HepG2 (cell line): Measurements from ENCODE around the gene ALG8. TPM values are rescaled to one million over a fixed set of nuclear protein-coding genes. Genes with fewer than 3 reads are reported as not detected.

Source experiments
- AKNA ChIP-seq: sonication (generic); formaldehyde crosslinking; IDR thresholded peaks from 2 replicates; pipeline ENCODE4 v1.4.0; 2020; ENCODE audit warnings: missing genetic modification reagents, borderline replicate concordance
- HMG20B ChIP-seq: conservative IDR thresholded peaks from 2 replicates; pipeline ENCODE4 v1.6.1; 2016; ENCODE audit warnings: missing genetic modification reagents, missing compliant biosample characterization
- JARID2 ChIP-seq: sonication (generic); formaldehyde crosslinking; IDR thresholded peaks from 2 replicates; pipeline ENCODE4 v1.8.1; 2023; ENCODE audit warnings: missing genetic modification reagents, inconsistent platforms; ENCODE audit not compliant: insufficient replicate concordance
- ONECUT2 ChIP-seq: sonication (generic); formaldehyde crosslinking; IDR thresholded peaks from 2 replicates; pipeline ENCODE4 v1.4.0; 2020; ENCODE audit warnings: missing genetic modification reagents
- RFXAP ChIP-seq: sonication (generic); formaldehyde crosslinking; IDR thresholded peaks from 2 replicates; pipeline ENCODE4 v1.4.0; 2020; ENCODE audit warnings: missing genetic modification reagents, borderline replicate concordance
- ZNF335 ChIP-seq: sonication (generic); formaldehyde crosslinking; IDR thresholded peaks from 2 replicates; pipeline ENCODE4 v1.4.0; 2020; ENCODE audit warnings: missing genetic modification reagents
- ZNF441 ChIP-seq: sonication (generic); formaldehyde crosslinking; IDR thresholded peaks from 2 replicates; pipeline ENCODE4 v1.7.0; 2021; ENCODE audit warnings: missing genetic modification reagents, borderline replicate concordance
- ZNF468 ChIP-seq: sonication (generic); formaldehyde crosslinking; IDR thresholded peaks from 2 replicates; pipeline ENCODE4 v1.8.0; 2022; ENCODE audit warnings: mild to moderate bottlenecking, moderate library complexity, missing genetic modification reagents
- polyA plus RNA-seq, 8 experiments: library from polyadenylated mRNA; depleted of rRNA in 3 of 8; stranded (reverse) in 7 of 8; unstranded in 1 of 8; fragments of >200 nt; fragmentation: Illumina TruSeq in 4 of 8; extraction: Trizol in 4 of 8; gene quantifications; 2 replicates each; pipeline versions ENCODE4 v1.2.1 to v1.2.3, GENCODE V29; 2011 to 2016; ENCODE audit warnings: low read depth in 4 of 8, missing spikeins in 1 of 8, mixed read lengths in 1 of 8; ENCODE audit not compliant: insufficient read depth in 1 of 8
- total RNA-seq, 5 experiments: library from RNA; depleted of rRNA; stranded (reverse); fragments of >200 nt; fragmentation: Illumina TruSeq; extraction: Trizol; gene quantifications; 2 replicates each; pipeline ENCODE4 v1.2.3, GENCODE V29; 2016; ENCODE audit warnings: low read depth in 1 of 5
- TF ChIP-seq, protein P1 (sequence below): IDR thresholded peaks from 2 replicates; pipeline ENCODE4 v1.6.1; 2016; ENCODE audit warnings: missing genetic modification reagents, missing compliant biosample characterization
- TF ChIP-seq, protein P2 (sequence below): sonication (generic); formaldehyde crosslinking; IDR thresholded peaks from 2 replicates; pipeline ENCODE4 v1.5.0; 2020; ENCODE audit warnings: mild to moderate bottlenecking, missing genetic modification reagents, borderline replicate concordance
- TF ChIP-seq, protein P3 (sequence below): IDR thresholded peaks from 2 replicates; pipeline ENCODE4 v1.6.1; 2016; ENCODE audit warnings: missing compliant biosample characterization, missing genetic modification reagents, borderline replicate concordance

The ALG8 gene
- total and polyA plus RNA-seq, 2 of the 13 experiments (the other 11 are each of a cell fraction or from before 2014, with no cell fraction given): 75.8 to 88.0 TPM

DNA sequence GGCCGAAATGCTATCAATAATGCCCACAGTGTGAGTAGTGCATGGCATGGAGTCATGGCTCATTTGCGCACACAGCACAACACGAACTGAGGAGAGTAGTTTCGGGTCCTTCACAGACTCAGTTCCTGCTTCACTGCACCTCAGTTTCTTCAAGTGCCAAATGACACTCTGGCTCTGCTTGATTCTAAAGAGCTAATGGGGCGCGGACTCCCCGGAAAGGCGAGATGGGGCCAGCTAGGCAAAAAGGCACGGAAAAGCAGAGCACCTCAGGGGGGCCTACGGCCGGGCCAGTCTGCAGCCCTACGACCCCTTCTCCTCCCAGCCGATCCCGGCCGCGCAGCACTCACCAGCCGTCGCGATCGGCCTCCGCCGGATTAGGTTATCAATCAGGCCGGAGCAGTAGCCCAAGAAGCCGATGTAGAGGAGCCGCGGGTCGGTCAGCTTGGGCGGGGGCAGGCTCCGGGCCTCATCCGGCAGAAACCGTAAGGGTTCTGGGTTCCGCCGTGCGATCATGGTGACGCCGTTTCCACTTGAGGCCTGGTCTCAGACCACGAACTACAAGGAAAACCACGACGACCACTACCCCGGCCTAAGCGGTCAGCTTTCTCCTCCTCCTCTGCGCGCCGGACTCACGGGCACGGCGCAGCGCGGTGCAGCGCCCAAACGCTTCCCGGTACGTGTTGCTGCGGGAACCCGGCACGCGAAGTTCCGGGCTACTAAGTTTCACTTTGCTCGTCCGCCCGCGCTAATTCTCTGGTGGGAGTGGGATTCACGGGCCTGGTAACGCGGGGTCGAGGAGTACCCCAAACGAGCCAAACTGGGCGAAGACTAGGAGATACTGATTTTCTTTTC lies 60.0 kb downstream of the ALG8 start, which contains the start of gene NDUFC2 (continued):
- TF ChIP-seq AKNA (peak; percentile 73; the same call in 1 of the 2 replicates), ONECUT2 (CRISPR knock-in tag) (peak; percentile 63; the same call in 1 of the 2 replicates), JARID2 (CRISPR knock-in tag) (peak; percentile 49), RFXAP (CRISPR knock-in tag) (peak; percentile 97), ZNF468 (CRISPR knock-in tag) (no peak), ZNF335 (peak; percentile 72; the same call in 1 of the 2 replicates), HMG20B (CRISPR knock-in tag) (no peak), ZNF441 (CRISPR knock-in tag) (peak; percentile 84)
- TF ChIP-seq, protein P1, sequence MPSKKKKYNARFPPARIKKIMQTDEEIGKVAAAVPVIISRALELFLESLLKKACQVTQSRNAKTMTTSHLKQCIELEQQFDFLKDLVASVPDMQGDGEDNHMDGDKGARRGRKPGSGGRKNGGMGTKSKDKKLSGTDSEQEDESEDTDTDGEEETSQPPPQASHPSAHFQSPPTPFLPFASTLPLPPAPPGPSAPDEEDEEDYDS: peak; percentile 52; the same call in 1 of the 2 replicates
- TF ChIP-seq, protein P2, sequence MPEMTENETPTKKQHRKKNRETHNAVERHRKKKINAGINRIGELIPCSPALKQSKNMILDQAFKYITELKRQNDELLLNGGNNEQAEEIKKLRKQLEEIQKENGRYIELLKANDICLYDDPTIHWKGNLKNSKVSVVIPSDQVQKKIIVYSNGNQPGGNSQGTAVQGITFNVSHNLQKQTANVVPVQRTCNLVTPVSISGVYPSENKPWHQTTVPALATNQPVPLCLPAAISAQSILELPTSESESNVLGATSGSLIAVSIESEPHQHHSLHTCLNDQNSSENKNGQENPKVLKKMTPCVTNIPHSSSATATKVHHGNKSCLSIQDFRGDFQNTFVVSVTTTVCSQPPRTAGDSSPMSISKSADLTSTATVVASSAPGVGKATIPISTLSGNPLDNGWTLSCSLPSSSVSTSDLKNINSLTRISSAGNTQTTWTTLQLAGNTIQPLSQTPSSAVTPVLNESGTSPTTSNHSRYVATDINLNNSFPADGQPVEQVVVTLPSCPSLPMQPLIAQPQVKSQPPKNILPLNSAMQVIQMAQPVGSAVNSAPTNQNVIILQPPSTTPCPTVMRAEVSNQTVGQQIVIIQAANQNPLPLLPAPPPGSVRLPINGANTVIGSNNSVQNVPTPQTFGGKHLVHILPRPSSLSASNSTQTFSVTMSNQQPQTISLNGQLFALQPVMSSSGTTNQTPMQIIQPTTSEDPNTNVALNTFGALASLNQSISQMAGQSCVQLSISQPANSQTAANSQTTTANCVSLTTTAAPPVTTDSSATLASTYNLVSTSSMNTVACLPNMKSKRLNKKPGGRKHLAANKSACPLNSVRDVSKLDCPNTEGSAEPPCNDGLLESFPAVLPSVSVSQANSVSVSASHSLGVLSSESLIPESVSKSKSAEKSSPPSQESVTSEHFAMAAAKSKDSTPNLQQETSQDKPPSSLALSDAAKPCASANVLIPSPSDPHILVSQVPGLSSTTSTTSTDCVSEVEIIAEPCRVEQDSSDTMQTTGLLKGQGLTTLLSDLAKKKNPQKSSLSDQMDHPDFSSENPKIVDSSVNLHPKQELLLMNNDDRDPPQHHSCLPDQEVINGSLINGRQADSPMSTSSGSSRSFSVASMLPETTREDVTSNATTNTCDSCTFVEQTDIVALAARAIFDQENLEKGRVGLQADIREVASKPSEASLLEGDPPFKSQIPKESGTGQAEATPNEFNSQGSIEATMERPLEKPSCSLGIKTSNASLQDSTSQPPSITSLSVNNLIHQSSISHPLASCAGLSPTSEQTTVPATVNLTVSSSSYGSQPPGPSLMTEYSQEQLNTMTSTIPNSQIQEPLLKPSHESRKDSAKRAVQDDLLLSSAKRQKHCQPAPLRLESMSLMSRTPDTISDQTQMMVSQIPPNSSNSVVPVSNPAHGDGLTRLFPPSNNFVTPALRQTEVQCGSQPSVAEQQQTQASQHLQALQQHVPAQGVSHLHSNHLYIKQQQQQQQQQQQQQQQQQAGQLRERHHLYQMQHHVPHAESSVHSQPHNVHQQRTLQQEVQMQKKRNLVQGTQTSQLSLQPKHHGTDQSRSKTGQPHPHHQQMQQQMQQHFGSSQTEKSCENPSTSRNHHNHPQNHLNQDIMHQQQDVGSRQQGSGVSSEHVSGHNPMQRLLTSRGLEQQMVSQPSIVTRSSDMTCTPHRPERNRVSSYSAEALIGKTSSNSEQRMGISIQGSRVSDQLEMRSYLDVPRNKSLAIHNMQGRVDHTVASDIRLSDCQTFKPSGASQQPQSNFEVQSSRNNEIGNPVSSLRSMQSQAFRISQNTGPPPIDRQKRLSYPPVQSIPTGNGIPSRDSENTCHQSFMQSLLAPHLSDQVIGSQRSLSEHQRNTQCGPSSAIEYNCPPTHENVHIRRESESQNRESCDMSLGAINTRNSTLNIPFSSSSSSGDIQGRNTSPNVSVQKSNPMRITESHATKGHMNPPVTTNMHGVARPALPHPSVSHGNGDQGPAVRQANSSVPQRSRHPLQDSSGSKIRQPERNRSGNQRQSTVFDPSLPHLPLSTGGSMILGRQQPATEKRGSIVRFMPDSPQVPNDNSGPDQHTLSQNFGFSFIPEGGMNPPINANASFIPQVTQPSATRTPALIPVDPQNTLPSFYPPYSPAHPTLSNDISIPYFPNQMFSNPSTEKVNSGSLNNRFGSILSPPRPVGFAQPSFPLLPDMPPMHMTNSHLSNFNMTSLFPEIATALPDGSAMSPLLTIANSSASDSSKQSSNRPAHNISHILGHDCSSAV: 0 out of 2 replicates have a peak, but pooled peaks have one; percentile 49
- TF ChIP-seq, protein P3, sequence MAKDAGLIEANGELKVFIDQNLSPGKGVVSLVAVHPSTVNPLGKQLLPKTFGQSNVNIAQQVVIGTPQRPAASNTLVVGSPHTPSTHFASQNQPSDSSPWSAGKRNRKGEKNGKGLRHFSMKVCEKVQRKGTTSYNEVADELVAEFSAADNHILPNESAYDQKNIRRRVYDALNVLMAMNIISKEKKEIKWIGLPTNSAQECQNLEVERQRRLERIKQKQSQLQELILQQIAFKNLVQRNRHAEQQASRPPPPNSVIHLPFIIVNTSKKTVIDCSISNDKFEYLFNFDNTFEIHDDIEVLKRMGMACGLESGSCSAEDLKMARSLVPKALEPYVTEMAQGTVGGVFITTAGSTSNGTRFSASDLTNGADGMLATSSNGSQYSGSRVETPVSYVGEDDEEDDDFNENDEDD (CRISPR knock-in tag): peak; percentile 89
